H1 (cell line): ENCODE measurements around the gene ANO6. TPM values are rescaled to one million over a fixed set of nuclear protein-coding genes. Genes with fewer than 3 reads are reported as not detected.

Experiments used
- CBX8 ChIP-seq: fragments of 300-800, 300-1000 bp; sonication (generic); IDR thresholded peaks from 2 replicates; pipeline ENCODE4 v1.7.1; 2016; ENCODE audit warnings: low read depth, low read length, borderline replicate concordance
- HDAC2 ChIP-seq, 2 experiments: fragments of 300-600 bp in 1 of 2; sonication (generic) in 1 of 2; IDR thresholded peaks; 2 replicates each; pipeline ENCODE4 v1.6.1; 2011 to 2012; ENCODE audit warnings: low read depth in 2 of 2, low read length in 2 of 2, mild to moderate bottlenecking in 2 of 2, moderate library complexity in 2 of 2, borderline replicate concordance in 1 of 2, inconsistent platforms in 1 of 2
- KDM4A ChIP-seq: IDR thresholded peaks from one replicate; pipeline ENCODE4 v1.7.1; 2012; ENCODE audit warnings: low read depth, mild to moderate bottlenecking, moderate library complexity, low read length, inconsistent platforms; ENCODE audit not compliant: severe bottlenecking
- NRF1 ChIP-seq: IDR thresholded peaks from 2 replicates; pipeline ENCODE4 v1.6.1; 2011; ENCODE audit warnings: mild to moderate bottlenecking, low read depth, low read length, improper control_type of control experiment
- POU5F1 ChIP-seq: IDR thresholded peaks from 2 replicates; pipeline ENCODE4 v1.6.1; 2011; ENCODE audit warnings: low read depth, mild to moderate bottlenecking, low read length, moderate library complexity
- SIX5 ChIP-seq: IDR thresholded peaks from 2 replicates; pipeline ENCODE4 v1.6.1; 2011; ENCODE audit warnings: mild to moderate bottlenecking, low read depth, low read length
- polyA plus RNA-seq, 7 experiments: library from polyadenylated mRNA; depleted of rRNA in 3 of 7; stranded (reverse) in 5 of 7; unstranded in 2 of 7; fragments of >200 nt in 5 of 7; fragments of 200-250 nt in 2 of 7; gene quantifications; 1 replicate in 5 of 7; 2 replicates in 1 of 7; 4 replicates in 1 of 7; pipeline versions ENCODE4 v1.2.1 to v1.2.3, GENCODE V29; 2011 to 2013; ENCODE audit warnings: missing spikeins in 2 of 7, mixed read lengths in 2 of 7
- total RNA-seq: library from RNA; stranded (reverse); fragmentation: NEBNext Ultra II Directional; extraction: Animal tissue kit (Norgen Biotek cat#: 25700); gene quantifications from 2 replicates; pipeline ENCODE4 v1.2.1, GENCODE V29; 2021
- TF ChIP-seq, protein P1 (sequence below): fragments of 300-600 bp; sonication (generic); IDR thresholded peaks from 2 replicates; pipeline ENCODE4 v1.7.1; 2012; ENCODE audit warnings: low read length, moderate library complexity, mild to moderate bottlenecking, inconsistent platforms; ENCODE audit not compliant: insufficient replicate concordance
- TF ChIP-seq, protein P2 (sequence below): IDR thresholded peaks from 2 replicates; pipeline ENCODE4 v1.6.1; 2011; ENCODE audit warnings: low read depth, mild to moderate bottlenecking, low read length; ENCODE audit not compliant: insufficient read depth

The ANO6 gene
- total and polyA plus RNA-seq, 2 of the 8 experiments (the other 6 are each of a cell fraction or from before 2014, with no cell fraction given), result 15.1 to 39.7 TPM

DNA sequence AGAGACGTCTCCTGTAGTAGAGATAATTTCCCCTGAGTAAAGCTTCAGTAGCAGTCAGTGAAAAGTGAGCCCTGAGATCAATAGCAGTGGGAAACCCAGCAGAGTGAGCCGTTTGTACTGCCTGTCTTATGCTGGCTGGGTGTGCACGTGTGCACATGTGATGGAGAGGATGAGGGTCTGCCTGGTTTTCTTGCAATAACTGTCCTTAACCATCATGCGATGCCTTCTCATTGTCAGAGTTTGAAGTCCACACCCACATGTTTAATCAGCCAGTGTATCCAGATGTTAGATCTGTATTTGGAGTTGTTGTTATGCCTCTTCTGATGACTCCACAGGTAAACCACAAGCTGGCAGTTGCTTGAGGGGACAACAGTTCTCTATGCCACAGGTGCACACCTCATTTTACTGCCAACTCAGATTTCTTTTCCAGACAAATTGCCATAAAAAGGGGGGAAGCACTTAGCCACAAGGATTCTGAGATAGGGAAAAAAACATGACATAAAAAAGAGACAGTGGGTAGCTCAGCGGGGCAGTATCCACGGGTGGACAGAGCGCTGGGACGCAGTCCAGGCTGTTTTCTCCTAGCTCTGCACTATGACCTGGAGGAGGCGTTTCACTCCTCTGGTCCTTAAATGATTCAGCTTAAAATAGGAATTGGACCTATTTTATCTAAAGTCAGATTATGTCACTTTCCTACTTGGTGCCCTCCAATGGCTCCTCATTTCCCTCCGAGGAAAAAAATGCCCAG lies 192.3 kb downstream of the ANO6 start (continued):
- TF ChIP-seq, protein P1, sequence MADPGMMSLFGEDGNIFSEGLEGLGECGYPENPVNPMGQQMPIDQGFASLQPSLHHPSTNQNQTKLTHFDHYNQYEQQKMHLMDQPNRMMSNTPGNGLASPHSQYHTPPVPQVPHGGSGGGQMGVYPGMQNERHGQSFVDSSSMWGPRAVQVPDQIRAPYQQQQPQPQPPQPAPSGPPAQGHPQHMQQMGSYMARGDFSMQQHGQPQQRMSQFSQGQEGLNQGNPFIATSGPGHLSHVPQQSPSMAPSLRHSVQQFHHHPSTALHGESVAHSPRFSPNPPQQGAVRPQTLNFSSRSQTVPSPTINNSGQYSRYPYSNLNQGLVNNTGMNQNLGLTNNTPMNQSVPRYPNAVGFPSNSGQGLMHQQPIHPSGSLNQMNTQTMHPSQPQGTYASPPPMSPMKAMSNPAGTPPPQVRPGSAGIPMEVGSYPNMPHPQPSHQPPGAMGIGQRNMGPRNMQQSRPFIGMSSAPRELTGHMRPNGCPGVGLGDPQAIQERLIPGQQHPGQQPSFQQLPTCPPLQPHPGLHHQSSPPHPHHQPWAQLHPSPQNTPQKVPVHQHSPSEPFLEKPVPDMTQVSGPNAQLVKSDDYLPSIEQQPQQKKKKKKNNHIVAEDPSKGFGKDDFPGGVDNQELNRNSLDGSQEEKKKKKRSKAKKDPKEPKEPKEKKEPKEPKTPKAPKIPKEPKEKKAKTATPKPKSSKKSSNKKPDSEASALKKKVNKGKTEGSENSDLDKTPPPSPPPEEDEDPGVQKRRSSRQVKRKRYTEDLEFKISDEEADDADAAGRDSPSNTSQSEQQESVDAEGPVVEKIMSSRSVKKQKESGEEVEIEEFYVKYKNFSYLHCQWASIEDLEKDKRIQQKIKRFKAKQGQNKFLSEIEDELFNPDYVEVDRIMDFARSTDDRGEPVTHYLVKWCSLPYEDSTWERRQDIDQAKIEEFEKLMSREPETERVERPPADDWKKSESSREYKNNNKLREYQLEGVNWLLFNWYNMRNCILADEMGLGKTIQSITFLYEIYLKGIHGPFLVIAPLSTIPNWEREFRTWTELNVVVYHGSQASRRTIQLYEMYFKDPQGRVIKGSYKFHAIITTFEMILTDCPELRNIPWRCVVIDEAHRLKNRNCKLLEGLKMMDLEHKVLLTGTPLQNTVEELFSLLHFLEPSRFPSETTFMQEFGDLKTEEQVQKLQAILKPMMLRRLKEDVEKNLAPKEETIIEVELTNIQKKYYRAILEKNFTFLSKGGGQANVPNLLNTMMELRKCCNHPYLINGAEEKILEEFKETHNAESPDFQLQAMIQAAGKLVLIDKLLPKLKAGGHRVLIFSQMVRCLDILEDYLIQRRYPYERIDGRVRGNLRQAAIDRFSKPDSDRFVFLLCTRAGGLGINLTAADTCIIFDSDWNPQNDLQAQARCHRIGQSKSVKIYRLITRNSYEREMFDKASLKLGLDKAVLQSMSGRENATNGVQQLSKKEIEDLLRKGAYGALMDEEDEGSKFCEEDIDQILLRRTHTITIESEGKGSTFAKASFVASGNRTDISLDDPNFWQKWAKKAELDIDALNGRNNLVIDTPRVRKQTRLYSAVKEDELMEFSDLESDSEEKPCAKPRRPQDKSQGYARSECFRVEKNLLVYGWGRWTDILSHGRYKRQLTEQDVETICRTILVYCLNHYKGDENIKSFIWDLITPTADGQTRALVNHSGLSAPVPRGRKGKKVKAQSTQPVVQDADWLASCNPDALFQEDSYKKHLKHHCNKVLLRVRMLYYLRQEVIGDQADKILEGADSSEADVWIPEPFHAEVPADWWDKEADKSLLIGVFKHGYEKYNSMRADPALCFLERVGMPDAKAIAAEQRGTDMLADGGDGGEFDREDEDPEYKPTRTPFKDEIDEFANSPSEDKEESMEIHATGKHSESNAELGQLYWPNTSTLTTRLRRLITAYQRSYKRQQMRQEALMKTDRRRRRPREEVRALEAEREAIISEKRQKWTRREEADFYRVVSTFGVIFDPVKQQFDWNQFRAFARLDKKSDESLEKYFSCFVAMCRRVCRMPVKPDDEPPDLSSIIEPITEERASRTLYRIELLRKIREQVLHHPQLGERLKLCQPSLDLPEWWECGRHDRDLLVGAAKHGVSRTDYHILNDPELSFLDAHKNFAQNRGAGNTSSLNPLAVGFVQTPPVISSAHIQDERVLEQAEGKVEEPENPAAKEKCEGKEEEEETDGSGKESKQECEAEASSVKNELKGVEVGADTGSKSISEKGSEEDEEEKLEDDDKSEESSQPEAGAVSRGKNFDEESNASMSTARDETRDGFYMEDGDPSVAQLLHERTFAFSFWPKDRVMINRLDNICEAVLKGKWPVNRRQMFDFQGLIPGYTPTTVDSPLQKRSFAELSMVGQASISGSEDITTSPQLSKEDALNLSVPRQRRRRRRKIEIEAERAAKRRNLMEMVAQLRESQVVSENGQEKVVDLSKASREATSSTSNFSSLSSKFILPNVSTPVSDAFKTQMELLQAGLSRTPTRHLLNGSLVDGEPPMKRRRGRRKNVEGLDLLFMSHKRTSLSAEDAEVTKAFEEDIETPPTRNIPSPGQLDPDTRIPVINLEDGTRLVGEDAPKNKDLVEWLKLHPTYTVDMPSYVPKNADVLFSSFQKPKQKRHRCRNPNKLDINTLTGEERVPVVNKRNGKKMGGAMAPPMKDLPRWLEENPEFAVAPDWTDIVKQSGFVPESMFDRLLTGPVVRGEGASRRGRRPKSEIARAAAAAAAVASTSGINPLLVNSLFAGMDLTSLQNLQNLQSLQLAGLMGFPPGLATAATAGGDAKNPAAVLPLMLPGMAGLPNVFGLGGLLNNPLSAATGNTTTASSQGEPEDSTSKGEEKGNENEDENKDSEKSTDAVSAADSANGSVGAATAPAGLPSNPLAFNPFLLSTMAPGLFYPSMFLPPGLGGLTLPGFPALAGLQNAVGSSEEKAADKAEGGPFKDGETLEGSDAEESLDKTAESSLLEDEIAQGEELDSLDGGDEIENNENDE, result no peak
- TF ChIP-seq CBX8 (no peak), KDM4A (no peak), HDAC2 (IDR thresholded peaks at IDR 0.05; ENCODE audit: borderline replicate concordance in 1 of 2, low read depth in 2 of 2, low read length in 2 of 2) (no peak), NRF1 (no peak), SIX5 (no peak), POU5F1 (no peak)
- TF ChIP-seq, protein P2, sequence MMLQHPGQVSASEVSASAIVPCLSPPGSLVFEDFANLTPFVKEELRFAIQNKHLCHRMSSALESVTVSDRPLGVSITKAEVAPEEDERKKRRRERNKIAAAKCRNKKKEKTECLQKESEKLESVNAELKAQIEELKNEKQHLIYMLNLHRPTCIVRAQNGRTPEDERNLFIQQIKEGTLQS, result no peak
